ENCODE results near the gene KCNT2.

GRCh38 chr1:196650403-196650802 is 42.2 kb upstream of the KCNT2 start:
- TF ChIP-seq CTCF (IDR thresholded peaks at IDR 0.05; ENCODE audit: low read depth, low read length) = no peak
- TF ChIP-seq EZH2phosphoT487 (IDR thresholded peaks at IDR 0.05; ENCODE audit: low read depth) = no peak

Data from OCI-LY3 (cell line).